Measurements from ENCODE around the gene LOC128125822.

Gene LOC128125822

DNA sequence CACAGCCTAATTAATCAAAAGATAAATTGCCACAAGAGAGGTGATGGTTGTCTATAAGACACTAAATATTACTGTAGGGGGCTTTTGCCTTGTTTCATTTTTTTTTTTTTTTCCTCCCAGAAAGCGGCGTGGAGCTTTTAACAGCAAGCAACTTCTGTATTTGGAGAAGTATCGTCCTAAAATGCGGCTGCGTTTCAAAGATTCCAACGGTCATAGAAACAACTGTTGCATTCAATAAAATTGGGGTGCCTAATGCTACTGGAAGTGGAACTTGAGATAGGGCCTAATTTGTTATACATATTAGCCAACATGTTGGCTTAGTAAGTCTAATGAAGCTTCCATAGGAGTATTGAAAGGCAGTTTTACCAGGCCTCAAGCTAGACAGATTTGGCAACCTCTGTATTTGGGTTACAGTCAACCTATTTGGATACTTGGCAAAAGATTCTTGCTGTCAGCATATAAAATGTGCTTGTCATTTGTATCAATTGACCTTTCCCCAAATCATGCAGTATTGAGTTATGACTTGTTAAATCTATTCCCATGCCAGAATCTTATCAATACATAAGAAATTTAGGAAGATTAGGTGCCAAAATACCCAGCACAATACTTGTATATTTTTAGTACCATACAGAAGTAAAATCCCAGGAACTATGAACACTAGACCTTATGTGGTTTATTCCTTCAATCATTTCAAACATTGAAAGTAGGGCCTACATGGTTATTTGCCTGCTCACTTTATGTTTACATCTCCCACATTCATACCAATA is 7.8 kb downstream of the LOC128125822 start:
- no TSS peak for BruUV-seq (replicated peaks)
- H3K9me3 ChIP-seq (replicated peaks; ENCODE audit: control insufficient read depth, insufficient read depth, low read length): no peaks in the 10 kb centered on the region
- ChIA-PET POLR2A (interaction anchor here (0.6 kb wide), 1 partner anchor 215 kb away, joined by 3 read pairs; no protein-coding TSS in a partner anchor), RAD21 (ENCODE audit: unreplicated experiment) (no interaction called here), SMC1A (ENCODE audit: uncharacterized antibody, unreplicated experiment) (interaction anchor here (0.8 kb wide), 1 partner anchor 25 kb away, joined by 3 read pairs; no protein-coding TSS in a partner anchor), CTCF (interaction anchor here (1.0 to 2.6 kb wide), 2 partner anchors 18 to 228 kb away, joined by 3 to 8 read pairs; no protein-coding TSS in a partner anchor)
- no peak for FAIRE-seq
- in situ Hi-C loops (cut with MboI): no loop called here
- peaks cover 3 to 26% of the 10 kb centered on the region in 2 experiments for H3K36me3 ChIP-seq (ENCODE audit: control insufficient read depth in 2 of 2, insufficient read depth in 2 of 2, low read length in 1 of 2)
- H3K27ac ChIP-seq (ENCODE audit: control insufficient read depth, insufficient read depth): no peak overlapping the region
- no peak for ATAC-seq
- H3K4me1 ChIP-seq (ENCODE audit: control insufficient read depth, insufficient read depth, low read length): no peaks in the 10 kb centered on the region; the same call in 1 of the 2 replicates
- no peak for DNase-seq (ENCODE audit: low read depth, low spot score)
- no peak for TF ChIP-seq CHD4 (IDR thresholded peaks at IDR 0.05)
- TF ChIP-seq YY1 (IDR thresholded peaks at IDR 0.05; ENCODE audit: low read depth, low read length): no peak
- TF ChIP-seq IRF5 (IDR thresholded peaks at IDR 0.05; ENCODE audit: borderline replicate concordance): no peak
- TF ChIP-seq MYC (IDR thresholded peaks at IDR 0.05; ENCODE audit: insufficient read depth, insufficient read length, insufficient replicate concordance, low read length, severe bottlenecking): no peak
- TF ChIP-seq, protein P1, sequence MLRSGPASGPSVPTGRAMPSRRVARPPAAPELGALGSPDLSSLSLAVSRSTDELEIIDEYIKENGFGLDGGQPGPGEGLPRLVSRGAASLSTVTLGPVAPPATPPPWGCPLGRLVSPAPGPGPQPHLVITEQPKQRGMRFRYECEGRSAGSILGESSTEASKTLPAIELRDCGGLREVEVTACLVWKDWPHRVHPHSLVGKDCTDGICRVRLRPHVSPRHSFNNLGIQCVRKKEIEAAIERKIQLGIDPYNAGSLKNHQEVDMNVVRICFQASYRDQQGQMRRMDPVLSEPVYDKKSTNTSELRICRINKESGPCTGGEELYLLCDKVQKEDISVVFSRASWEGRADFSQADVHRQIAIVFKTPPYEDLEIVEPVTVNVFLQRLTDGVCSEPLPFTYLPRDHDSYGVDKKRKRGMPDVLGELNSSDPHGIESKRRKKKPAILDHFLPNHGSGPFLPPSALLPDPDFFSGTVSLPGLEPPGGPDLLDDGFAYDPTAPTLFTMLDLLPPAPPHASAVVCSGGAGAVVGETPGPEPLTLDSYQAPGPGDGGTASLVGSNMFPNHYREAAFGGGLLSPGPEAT (IDR thresholded peaks at IDR 0.05; ENCODE audit: low read depth): no peak
- no peak for TF ChIP-seq SIN3A (IDR thresholded peaks at IDR 0.05; ENCODE audit: low read depth, low read length)
- TF ChIP-seq POLR2AphosphoS5 (IDR thresholded peaks at IDR 0.05; ENCODE audit: low read length): 0 out of 2 replicates have a peak, but pooled peaks have one; percentile 24
- peaks cover 26% of the 10 kb centered on the region for H3K79me2 ChIP-seq (ENCODE audit: control insufficient read depth, insufficient read depth, low read length)
- 89% methylated on average over 6 of the region's 6 CpGs for WGBS (ENCODE audit: insufficient coverage, insufficient replicate concordance, low lambda C conversion rate, missing lambda C conversion rate)
- no peak overlapping the region for H3K4me3 ChIP-seq
- H4K20me1 ChIP-seq (ENCODE audit: control insufficient read depth, insufficient read depth): no peaks in the 10 kb centered on the region
- intact Hi-C loops (cut with micrococcal nuclease; ENCODE audit: unreplicated experiment): no loop called here
- H2AFZ ChIP-seq (ENCODE audit: control insufficient read depth, low read depth, low read length): no peak overlapping the region
- no peak overlapping the region for H3K9ac ChIP-seq (ENCODE audit: control insufficient read depth, insufficient read depth, low read length)
- H3K27me3 ChIP-seq (replicated peaks in 1 of 2; ENCODE audit: control insufficient read depth in 2 of 2, insufficient read depth in 2 of 2, low read length in 1 of 2): no peaks in the 10 kb centered on the region
- no peak overlapping the region for H3K4me2 ChIP-seq (ENCODE audit: control insufficient read depth, insufficient read depth)

Data from GM12878 (cell line).